ENCODE data around the gene CD300LF.

CD300LF gene

DNA sequence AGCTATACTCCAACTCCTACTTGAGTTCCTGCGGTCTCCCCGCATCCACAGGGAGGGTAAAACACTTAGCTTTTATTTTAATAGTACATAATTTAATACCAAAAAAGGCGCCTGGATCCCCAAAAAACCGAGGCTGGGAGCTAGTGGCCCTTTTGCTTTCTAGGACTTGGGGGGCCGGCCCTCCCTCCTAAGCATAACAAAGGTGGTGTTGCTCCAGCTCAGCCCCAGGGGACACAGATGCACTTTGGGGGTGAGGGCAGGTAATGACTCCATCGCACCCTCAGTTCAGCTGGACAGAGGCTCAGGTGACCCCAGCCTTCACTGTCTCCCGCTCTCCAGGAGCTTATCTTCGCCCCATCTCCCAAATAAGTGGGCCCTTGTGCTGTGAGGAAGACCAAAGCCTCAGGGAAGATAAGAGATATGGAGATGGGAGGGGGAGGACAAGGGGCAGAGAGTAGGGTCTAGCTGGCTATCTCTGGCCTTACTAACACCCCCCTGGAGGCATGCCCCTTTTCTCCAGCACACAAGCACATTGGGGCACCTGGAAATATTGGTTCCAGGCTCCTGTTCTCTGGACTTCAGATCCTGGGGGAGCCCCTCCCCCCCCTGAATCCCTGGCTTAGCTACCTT, 32.9 kb upstream of the CD300LF start:
- DNase-seq = no peak

DNA sequence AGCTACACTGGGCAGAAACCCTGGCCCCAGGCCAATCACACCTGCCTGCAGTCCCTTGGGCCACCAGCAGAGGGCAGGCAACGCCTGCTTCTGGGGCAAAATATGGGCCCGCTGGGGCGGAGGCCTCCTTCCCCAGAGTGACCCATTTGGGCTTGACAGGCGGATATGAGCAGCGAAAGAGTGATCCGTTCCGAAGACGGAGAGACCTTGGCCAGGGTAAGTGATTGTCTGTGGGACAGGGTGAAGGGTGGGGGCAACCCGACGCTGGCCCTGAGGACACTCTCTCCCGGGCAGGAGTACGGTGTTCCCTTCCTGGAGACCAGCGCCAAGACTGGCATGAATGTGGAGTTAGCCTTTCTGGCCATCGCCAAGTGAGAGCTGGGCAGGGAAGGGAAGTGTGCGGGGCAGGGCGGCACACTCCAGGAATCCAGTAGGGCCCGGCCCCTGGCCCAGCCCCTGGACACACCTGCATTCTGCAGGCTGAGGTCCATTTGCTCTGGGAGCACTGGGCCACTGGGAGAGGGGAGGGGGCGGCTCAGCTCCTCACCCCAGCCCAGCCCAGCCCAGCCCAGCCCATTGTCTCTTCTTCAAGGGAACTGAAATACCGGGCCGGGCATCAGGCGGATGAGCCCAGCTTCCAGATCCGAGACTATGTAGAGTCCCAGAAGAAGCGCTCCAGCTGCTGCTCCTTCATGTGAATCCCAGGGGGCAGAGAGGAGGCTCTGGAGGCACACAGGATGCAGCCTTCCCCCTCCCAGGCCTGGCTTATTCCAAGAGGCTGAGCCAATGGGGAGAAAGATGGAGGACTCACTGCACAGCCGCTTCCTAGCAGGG, 32.2 kb upstream of the CD300LF start:
- peak; percentile 86 for DNase-seq

DNA sequence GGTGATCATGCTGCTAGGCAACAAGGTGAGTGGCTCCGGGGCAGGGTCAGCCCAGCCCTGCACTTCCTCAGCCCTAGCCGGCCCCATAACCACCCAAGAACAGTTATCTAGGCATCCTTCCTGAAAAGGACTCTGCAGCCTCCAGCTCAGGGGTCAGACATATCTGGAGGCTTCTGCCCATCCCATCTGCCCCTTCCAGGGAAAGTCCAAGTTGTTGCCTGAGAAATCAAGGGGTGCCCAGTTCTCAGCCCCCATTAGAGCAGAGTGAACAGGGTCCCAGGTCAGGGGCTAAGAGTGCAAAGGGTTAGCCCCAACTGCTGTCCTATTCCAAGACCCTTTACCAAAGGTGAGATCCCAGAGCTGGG, 31.6 kb upstream of the CD300LF start:
- no peak for DNase-seq

DNA sequence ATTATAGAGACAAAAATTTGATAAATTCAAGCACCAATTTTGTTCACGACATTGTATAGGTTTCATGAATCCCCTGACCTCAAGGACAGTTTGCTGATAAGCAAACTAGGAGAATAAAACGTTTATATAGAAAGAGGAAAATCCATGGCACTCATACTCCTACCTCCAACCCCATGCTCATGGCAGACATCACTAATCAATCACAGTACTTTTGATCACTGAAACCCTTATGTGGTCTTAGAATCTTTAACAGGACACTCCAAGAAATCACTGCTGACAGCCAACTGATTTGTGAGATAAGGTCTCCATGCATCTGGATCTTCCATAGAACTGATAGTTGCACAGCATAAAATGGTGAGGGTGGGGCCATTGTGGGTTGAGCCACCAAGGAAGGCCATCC, 31.0 kb upstream of the CD300LF start:
- no peak for DNase-seq

DNA sequence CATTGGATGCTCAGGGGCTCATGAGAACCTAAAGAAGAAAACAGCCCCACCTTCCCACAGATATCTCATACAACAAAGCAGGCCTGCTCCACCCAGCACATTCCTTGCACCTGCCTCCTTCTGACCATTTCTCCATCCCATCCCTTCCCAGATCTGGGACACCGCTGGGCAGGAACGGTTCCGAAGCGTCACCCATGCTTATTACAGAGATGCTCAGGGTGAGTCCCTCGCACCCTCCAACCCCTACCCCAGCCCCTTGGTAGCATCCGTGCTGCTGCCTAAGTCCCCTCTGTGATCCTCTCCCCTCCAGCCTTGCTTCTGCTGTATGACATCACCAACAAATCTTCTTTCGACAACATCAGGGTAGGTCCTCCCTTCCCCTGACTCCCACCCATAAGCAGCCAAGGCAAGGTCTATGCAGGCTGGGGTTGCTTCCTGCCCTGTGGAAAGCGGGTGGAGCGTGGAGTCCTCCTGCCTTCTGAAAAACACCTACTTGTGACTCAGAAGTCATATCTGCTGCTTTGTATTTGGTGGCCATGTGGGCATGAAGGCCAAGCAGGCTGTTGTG, 30.3 kb upstream of the CD300LF start:
- DNase-seq = no peak

GRCh38 chr17:74742153-74742515, 29.4 kb upstream of the CD300LF start:
- no peak for DNase-seq

DNA sequence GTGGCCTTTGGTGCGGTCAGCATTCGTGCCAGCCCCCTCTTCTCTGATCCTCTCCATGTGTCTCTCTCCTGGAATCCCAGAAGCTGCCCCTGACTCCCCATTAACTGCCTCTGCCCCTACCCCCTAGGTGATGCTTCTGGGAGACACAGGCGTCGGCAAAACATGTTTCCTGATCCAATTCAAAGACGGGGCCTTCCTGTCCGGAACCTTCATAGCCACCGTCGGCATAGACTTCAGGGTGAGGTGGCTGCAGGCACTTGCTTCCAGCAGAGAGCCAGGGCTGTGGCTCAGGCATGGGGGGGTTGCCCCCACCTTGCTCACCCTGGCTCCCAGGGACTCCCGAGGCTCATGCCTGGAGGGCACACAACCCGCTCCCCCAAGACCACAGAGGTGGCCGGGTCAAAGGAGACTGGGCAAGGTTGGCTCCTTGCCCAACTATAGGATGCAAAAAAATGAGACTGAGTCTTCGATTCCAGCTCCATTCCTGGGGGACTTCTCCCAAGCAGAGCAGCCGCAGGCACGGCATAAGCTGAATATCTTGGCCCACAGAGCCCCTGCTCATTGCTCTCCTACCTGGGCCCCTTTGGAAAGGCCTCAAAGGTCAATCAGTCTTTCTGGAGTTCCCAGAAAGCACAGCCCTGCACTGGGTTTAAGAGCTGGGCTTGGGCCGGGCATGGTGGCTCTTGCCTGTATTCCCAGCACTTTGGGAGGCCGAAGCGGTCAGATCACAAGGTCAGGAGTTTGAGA, 28.1 kb upstream of the CD300LF start:
- no peak for DNase-seq

DNA sequence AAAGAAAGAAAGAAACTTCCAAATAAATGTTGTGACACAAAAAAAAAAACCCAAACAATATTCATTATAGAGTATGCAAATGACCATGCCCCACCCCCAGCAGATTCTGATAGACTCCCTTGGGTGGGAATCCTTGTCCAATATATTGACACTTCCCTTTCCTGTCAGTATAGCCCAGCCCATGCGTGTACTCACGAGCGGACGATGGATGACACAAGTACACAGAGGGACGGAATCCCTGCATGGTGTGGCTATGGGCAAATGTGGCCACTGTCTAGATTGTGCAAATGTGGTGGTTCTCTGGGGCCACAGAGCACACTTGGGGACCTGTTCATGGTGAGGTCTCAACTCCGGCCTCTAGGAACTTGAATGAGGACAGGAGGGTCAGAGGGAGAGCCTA, 27.4 kb upstream of the CD300LF start:
- no peak for DNase-seq

GRCh38 chr17:74739227-74739831, 26.6 kb upstream of the CD300LF start:
- DNase-seq = no peak

GRCh38 chr17:74738051-74738996, 25.6 kb upstream of the CD300LF start:
- peak; percentile 62 for DNase-seq

GRCh38 chr17:74737299-74738050, 24.8 kb upstream of the CD300LF start:
- DNase-seq = peak; percentile 40

GRCh38 chr17:74736513-74737298, 24.0 kb upstream of the CD300LF start, which contains the start of gene RAB37:
RAB37 (plus strand) TSS chr17:74737256; CDS start chr17:74737273, 17 bp downstream.
- peak; percentile 38 for DNase-seq

DNA sequence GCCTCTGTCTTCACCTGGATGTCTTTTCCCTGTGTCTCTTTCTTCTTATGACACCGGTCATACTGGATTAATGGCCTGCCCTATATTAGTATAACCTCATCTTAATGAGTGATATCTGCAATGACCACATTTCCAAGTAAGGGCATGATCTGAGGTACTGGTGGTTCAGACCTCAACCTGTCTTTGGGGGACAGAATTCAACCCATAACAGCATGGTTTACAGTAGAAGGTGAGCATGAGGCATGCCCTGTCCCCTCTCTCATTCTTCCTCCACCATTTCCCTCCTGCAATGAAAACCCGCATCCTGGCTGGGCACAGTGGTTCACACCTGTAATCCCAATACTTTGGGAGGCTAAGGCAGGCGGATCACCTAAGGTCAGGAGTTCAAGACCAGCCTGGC, 21.5 kb upstream of the CD300LF start:
- DNase-seq = no peak

DNA sequence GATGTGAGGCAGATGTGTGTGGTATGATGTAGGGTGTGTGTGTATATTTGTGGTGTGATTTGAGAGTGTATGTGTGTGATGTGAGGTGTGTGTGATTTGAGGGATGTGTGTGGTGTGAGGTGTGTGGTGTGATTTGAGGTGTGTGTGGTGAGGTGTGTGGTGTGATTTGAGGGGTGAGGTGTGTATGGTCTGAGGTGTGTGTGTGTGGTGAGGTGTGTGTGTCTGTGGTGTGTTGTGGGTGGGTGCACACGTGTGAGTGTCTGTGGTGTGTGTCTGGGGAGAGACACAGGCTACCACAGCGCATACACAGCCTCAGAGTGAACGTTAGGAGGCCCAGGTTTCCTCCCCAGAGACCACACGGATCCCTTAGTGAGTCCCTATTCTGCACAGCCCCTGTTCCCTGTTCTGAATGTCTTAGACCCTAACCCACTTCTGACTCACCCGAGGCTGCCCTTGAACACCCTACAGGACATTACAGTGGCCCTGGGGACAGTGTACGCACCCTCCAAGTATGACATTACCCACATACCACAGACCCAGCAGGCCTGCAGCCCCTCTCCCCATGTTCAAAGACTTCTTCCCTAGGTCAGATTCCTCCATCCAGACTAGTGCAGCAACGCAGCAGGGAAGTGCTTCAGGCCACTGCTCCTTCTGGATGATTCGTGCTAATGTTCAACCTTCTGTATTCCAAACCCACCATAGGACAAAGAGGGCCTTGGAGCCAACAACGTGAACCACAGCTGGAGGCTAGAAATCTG, 20.8 kb upstream of the CD300LF start:
- no peak for DNase-seq

DNA sequence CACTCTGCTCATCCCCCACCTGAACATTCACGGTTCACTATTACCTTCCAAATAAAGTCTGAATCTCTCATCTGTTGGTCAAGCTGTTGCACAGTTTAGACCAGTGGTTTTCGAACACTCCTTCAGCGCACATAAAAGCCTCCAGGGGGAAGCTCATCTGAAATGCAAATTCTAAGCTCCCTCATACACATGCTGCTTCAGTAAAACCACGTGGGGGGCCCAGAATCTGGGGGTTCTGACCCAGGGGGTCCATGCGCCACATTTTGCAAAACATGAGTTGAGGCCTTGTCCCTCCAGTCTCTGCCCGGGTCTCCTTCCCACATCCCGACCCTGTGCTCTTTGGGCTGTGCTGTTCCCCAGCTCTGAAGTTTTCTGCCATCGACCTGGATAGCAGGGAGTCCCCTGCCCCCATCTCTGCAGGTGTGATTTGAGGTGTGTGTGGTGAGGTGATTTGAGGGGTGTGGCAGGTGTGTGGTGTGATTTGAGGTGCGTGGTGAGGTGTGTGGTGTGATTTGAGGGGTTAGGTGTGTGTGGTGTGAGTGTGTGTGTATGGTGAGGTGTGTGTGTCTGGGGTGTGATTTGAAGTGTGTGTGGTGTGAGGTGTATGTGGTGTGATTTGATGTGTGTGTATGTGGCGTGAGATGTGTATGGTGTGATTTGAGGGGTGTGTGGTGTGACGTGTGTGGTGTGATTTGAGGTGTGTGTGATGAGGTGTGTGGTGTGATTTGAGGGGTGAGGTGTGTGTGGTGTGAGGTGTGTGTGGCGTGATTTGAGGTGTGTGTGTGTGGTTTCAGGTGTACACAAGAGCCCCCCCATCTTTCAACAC, 19.5 kb upstream of the CD300LF start:
- DNase-seq = no peak

DNA sequence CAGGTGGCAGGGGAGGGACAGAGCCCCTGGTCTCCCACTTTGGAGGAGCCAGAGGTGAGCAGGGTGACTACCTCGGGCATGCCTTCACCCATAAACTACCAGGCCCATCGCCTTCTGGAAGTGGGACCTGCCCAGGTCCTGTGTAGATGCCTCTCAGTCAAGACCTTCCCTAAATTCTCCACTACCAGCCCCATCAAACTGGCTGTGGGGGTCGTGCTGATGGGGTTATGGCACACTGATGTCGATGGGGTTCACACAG, 18.6 kb upstream of the CD300LF start:
- no peak for DNase-seq

- peak; percentile 43 for DNase-seq
Measured at GRCh38 chr17:74730491-74731346, 18.0 kb upstream of the CD300LF start.

DNA sequence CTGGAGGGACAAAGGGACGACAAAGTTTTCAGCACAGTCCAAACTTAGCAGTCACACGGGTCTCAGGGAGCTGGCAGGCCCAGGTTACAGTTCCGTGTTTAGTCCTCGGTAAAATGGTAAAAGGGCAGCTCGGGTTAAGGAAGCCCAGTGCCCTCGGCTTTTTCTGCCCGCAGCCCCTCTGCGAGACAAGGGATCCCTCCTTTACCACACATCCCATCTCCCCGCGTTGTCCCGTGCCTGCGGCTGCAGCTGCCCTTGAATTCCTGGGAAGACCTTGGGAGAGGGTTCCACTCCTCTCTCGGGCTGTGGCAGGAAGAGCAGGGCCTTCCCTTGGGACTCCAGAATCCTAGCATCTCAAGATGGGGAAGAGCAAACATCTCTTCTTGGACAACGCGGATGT, 17.1 kb upstream of the CD300LF start:
- DNase-seq = no peak
